GM23338 (cell line): ENCODE results near the gene SLC52A1. TPM values are rescaled to one million over a fixed set of nuclear protein-coding genes. Genes with fewer than 3 reads are reported as not detected.

Experiments
- ATAC-seq: fragments of 200-7000 bp; cut with Tn5 transposase; 3 replicates; pipeline ENCODE4 v1.9.1; 2020
- DNase-seq: peaks from one replicate; pipeline ENCODE4 v3.0.0-alpha.2; 2015; ENCODE audit warnings: low spot score
- H2AFZ ChIP-seq: fragments of 200-600 bp; sonication (generic); 2 replicates; pipeline ENCODE4 v1.8.0; 2016; ENCODE audit warnings: antibody characterized with exemption, mild to moderate bottlenecking, moderate library complexity
- H3F3A ChIP-seq: fragments of 200-600 bp; sonication (generic); replicated peaks from 2 replicates; pipeline ENCODE4 v1.8.0; 2017; ENCODE audit warnings: antibody characterized with exemption, mixed run types, low read depth
- H3K27ac ChIP-seq: fragments of 200-600 bp; sonication (generic); 2 replicates; pipeline ENCODE4 v1.6.1; 2016; ENCODE audit warnings: low read depth
- H3K27me3 ChIP-seq: fragments of 200-600 bp; sonication (generic); 2 replicates; pipeline ENCODE4 v1.8.0; 2016; ENCODE audit warnings: mild to moderate bottlenecking, mixed run types, moderate library complexity; ENCODE audit not compliant: insufficient read depth
- H3K36me3 ChIP-seq: fragments of 200-600 bp; sonication (generic); 2 replicates; pipeline ENCODE4 v1.8.0; 2016; ENCODE audit warnings: mild to moderate bottlenecking; ENCODE audit not compliant: insufficient read depth
- H3K4me1 ChIP-seq: fragments of 200-600 bp; sonication (generic); 2 replicates; pipeline ENCODE4 v1.8.0; 2016; ENCODE audit warnings: mild to moderate bottlenecking, moderate library complexity; ENCODE audit not compliant: insufficient read depth
- H3K4me2 ChIP-seq: fragments of 200-600 bp; sonication (generic); 2 replicates; pipeline ENCODE4 v1.7.1; 2017; ENCODE audit warnings: mixed run types
- H3K4me3 ChIP-seq: fragments of 200-600 bp; sonication (generic); 2 replicates; pipeline ENCODE4 v1.6.1; 2016; ENCODE audit warnings: mixed run types
- H3K79me2 ChIP-seq: fragments of 200-600 bp; sonication (generic); replicated peaks from 2 replicates; pipeline ENCODE4 v1.8.0; 2017; ENCODE audit warnings: mild to moderate bottlenecking; ENCODE audit not compliant: insufficient read depth
- H3K9me2 ChIP-seq: fragments of 200-600 bp; sonication (generic); 2 replicates; pipeline ENCODE4 v1.8.0; 2017; ENCODE audit not compliant: insufficient read depth
- H4K20me1 ChIP-seq: fragments of 200-600 bp; sonication (generic); replicated peaks from 2 replicates; pipeline ENCODE4 v1.8.0; 2017; ENCODE audit warnings: mild to moderate bottlenecking; ENCODE audit not compliant: insufficient read depth
- H3K27ac Mint-ChIP-seq: 2 replicates; pipeline ENCODE4 v1.8.0; 2020; ENCODE audit warnings: inconsistent platforms, mild to moderate bottlenecking, moderate library complexity, mixed read lengths
- H3K27me3 Mint-ChIP-seq: 3 replicates; pipeline ENCODE4 v1.8.0; 2022; ENCODE audit warnings: low read depth, mild to moderate bottlenecking, moderate library complexity, mixed read lengths, inconsistent platforms; ENCODE audit not compliant: insufficient read depth, poor library complexity
- H3K36me3 Mint-ChIP-seq: 3 replicates; pipeline ENCODE4 v1.8.0; 2021; ENCODE audit warnings: low read depth, mild to moderate bottlenecking, inconsistent platforms, moderate library complexity, mixed read lengths
- H3K4me1 Mint-ChIP-seq: 3 replicates; pipeline ENCODE4 v1.8.0; 2020; ENCODE audit warnings: mild to moderate bottlenecking, inconsistent platforms, mixed read lengths
- H3K4me3 Mint-ChIP-seq: 3 replicates; pipeline ENCODE4 v1.8.0; 2021; ENCODE audit warnings: moderate library complexity, mild to moderate bottlenecking, inconsistent platforms, mixed read lengths
- H3K9me3 Mint-ChIP-seq: 3 replicates; pipeline ENCODE4 v1.8.0; 2020; ENCODE audit warnings: moderate library complexity, mild to moderate bottlenecking, inconsistent platforms, mixed read lengths
- CREB1 ChIP-seq: fragments of 250-450 bp; sonication (Bioruptor Pico); IDR thresholded peaks from 2 replicates; pipeline ENCODE4 v1.5.0; 2020; ENCODE audit warnings: low read depth, mild to moderate bottlenecking, moderate library complexity
- POLR2AphosphoS5 ChIP-seq: IDR thresholded peaks from 2 replicates; pipeline ENCODE4 v1.6.1; 2016; ENCODE audit warnings: antibody characterized with exemption, low read depth
- ZNF331 ChIP-seq: fragments of 250-450 bp; sonication (Bioruptor Pico); IDR thresholded peaks from 2 replicates; pipeline ENCODE4 v1.5.0; 2020; ENCODE audit warnings: low read depth, mild to moderate bottlenecking, moderate library complexity
- polyA plus RNA-seq: library from polyadenylated mRNA; unstranded; fragments of >200 nt; fragmentation: Nextera tagmentation; extraction: Ambion mirVana; gene quantifications from 2 replicates; pipeline ENCODE4 v1.2.1, GENCODE V29; 2016
- total RNA-seq: library from RNA; depleted of rRNA; stranded (reverse); fragments of >200 nt; shearing (Covaris generic); gene quantifications from 2 replicates; pipeline ENCODE4 v1.2.3, GENCODE V29; 2014
- TF ChIP-seq, protein P1 (sequence below): IDR thresholded peaks from one replicate; pipeline ENCODE4 v1.6.1; 2018; ENCODE audit warnings: antibody characterized with exemption; ENCODE audit not compliant: unreplicated experiment
- TF ChIP-seq, protein P2 (sequence below), 2 experiments: fragments of 200-600 bp in 1 of 2; sonication (generic) in 1 of 2; conservative IDR thresholded peaks; 2 replicates each; pipeline versions ENCODE4 v1.5.1 to v1.6.1; 2016 to 2017; ENCODE audit warnings: antibody characterized with exemption in 2 of 2, low read depth in 2 of 2, mild to moderate bottlenecking in 2 of 2, moderate library complexity in 1 of 2

SLC52A1 gene
- total and polyA plus RNA-seq, 2 experiments from 2014 or later: 0.21 to 0.63 TPM

DNA sequence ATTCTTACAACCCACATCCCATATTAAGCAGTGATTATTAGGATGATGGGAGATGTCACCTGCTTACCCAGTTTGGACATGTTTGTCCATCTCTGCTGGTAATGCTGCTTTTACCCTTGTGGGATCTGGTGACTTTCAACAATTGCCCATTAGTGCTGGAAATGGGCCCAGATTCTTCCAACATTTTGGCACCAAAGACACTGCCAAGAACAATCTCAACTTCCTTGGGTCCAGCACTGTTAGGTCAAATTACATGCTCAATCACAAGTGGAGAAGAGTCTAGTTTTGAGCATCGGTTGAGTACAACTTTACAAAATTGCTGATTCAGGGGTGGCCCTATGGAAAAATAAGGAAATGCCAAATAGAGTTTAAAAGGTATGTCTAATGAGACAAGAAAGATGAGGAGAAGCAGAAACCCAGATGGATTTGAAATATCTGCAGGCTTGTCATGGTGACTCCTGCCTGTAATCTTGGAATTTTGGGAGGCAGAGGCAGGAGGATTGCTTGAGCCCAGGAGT lies 30.1 kb upstream of the SLC52A1 start:
- peaks cover 5% of the 10 kb centered on the region for H3K27me3 ChIP-seq
- Mint-ChIP-seq H3K9me3 (no peaks in the 10 kb centered on the region), H3K4me1 (no peaks in the 10 kb centered on the region), H3K27ac (no peak overlapping the region), H3K27me3 (peaks cover 8% of the 10 kb centered on the region), H3K36me3 (no peaks in the 10 kb centered on the region), H3K4me3 (no peak overlapping the region)
- no peak overlapping the region for H2AFZ ChIP-seq
- TF ChIP-seq, protein P1, sequence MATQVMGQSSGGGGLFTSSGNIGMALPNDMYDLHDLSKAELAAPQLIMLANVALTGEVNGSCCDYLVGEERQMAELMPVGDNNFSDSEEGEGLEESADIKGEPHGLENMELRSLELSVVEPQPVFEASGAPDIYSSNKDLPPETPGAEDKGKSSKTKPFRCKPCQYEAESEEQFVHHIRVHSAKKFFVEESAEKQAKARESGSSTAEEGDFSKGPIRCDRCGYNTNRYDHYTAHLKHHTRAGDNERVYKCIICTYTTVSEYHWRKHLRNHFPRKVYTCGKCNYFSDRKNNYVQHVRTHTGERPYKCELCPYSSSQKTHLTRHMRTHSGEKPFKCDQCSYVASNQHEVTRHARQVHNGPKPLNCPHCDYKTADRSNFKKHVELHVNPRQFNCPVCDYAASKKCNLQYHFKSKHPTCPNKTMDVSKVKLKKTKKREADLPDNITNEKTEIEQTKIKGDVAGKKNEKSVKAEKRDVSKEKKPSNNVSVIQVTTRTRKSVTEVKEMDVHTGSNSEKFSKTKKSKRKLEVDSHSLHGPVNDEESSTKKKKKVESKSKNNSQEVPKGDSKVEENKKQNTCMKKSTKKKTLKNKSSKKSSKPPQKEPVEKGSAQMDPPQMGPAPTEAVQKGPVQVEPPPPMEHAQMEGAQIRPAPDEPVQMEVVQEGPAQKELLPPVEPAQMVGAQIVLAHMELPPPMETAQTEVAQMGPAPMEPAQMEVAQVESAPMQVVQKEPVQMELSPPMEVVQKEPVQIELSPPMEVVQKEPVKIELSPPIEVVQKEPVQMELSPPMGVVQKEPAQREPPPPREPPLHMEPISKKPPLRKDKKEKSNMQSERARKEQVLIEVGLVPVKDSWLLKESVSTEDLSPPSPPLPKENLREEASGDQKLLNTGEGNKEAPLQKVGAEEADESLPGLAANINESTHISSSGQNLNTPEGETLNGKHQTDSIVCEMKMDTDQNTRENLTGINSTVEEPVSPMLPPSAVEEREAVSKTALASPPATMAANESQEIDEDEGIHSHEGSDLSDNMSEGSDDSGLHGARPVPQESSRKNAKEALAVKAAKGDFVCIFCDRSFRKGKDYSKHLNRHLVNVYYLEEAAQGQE: no peak
- no peak for TF ChIP-seq POLR2AphosphoS5
- TF ChIP-seq CREB1 (CRISPR knock-in tag): no peak
- no peaks in the 10 kb centered on the region for H3K4me1 ChIP-seq
- no peaks in the 10 kb centered on the region for H4K20me1 ChIP-seq
- H3K36me3 ChIP-seq: no peaks in the 10 kb centered on the region
- no peak for DNase-seq
- H3K9me2 ChIP-seq: no peaks in the 10 kb centered on the region
- no peaks in the 10 kb centered on the region for H3F3A ChIP-seq
- no peak overlapping the region for H3K27ac ChIP-seq
- ATAC-seq: no peak
- no peak overlapping the region for H3K4me2 ChIP-seq
- no peaks in the 10 kb centered on the region for H3K79me2 ChIP-seq
- H3K4me3 ChIP-seq: no peak overlapping the region

GRCh38 chr17:5055543-5055942 lies 20.3 kb upstream of the SLC52A1 start:
- H3K27me3 ChIP-seq: no peaks in the 10 kb centered on the region
- no peak overlapping the region for H3K4me3 Mint-ChIP-seq
- H3K9me2 ChIP-seq: no peaks in the 10 kb centered on the region
- no peak overlapping the region for H3K4me2 ChIP-seq
- H3K79me2 ChIP-seq: no peaks in the 10 kb centered on the region
- peaks cover 7% of the 10 kb centered on the region for H3K27me3 Mint-ChIP-seq
- H3K36me3 Mint-ChIP-seq: peaks cover 5% of the 10 kb centered on the region
- peaks cover 25% of the 10 kb centered on the region for H3K9me3 Mint-ChIP-seq
- H3F3A ChIP-seq: no peaks in the 10 kb centered on the region
- no peak overlapping the region for H3K27ac ChIP-seq
- no peaks in the 10 kb centered on the region for H3K4me1 Mint-ChIP-seq
- no peak overlapping the region for H2AFZ ChIP-seq
- no peaks in the 10 kb centered on the region for H3K36me3 ChIP-seq
- ATAC-seq (peak; percentile 63), DNase-seq (peak; percentile 65)
- H4K20me1 ChIP-seq: no peaks in the 10 kb centered on the region
- H3K4me1 ChIP-seq: no peaks in the 10 kb centered on the region
- H3K4me3 ChIP-seq: no peak overlapping the region
- TF ChIP-seq ZNF331: no peak
- TF ChIP-seq, protein P2, sequence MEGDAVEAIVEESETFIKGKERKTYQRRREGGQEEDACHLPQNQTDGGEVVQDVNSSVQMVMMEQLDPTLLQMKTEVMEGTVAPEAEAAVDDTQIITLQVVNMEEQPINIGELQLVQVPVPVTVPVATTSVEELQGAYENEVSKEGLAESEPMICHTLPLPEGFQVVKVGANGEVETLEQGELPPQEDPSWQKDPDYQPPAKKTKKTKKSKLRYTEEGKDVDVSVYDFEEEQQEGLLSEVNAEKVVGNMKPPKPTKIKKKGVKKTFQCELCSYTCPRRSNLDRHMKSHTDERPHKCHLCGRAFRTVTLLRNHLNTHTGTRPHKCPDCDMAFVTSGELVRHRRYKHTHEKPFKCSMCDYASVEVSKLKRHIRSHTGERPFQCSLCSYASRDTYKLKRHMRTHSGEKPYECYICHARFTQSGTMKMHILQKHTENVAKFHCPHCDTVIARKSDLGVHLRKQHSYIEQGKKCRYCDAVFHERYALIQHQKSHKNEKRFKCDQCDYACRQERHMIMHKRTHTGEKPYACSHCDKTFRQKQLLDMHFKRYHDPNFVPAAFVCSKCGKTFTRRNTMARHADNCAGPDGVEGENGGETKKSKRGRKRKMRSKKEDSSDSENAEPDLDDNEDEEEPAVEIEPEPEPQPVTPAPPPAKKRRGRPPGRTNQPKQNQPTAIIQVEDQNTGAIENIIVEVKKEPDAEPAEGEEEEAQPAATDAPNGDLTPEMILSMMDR (conservative IDR thresholded peaks at IDR 0.05; ENCODE audit: low read depth in 2 of 2): peak; percentile 33 to 60
- no peak overlapping the region for H3K27ac Mint-ChIP-seq
